HepG2 (cell line): ENCODE measurements around the gene TPGS1. TPM values are rescaled to one million over a fixed set of nuclear protein-coding genes. Genes with fewer than 3 reads are reported as not detected.

Experiments used
- ATAC-seq: fragments of 200-7000 bp; cut with Tn5 transposase; 3 replicates; pipeline ENCODE4 v1.9.1; 2020; ENCODE audit warnings: mild to moderate bottlenecking, moderate library complexity
- BruUV-seq: library from RNA; stranded (reverse); fragments of 400-500 nt; replicated peaks from 2 replicates; lab custom pipeline; 2021; lab: Mats Ljungman, UMichigan
- CTCF ChIA-PET: fragments of 300-600 bp; formaldehyde crosslinking; extraction: SDS; loops from one replicate; lab custom pipeline; 2021; ENCODE audit warnings: low total read pairs, inconsistent platforms, low intra/inter-chr PET ratio; lab: Yijun Ruan, JAX
- POLR2A ChIA-PET: fragments of 350-600 bp; sonication (Branson Sonifier 250); formaldehyde crosslinking; loops from one replicate; lab custom pipeline; 2020; ENCODE audit warnings: antibody characterized with exemption, inconsistent platforms; lab: Yijun Ruan, JAX
- DNase-seq: peaks from one replicate; pipeline ENCODE4 v3.0.0-alpha.2; 2015; ENCODE audit warnings: low spot score
- FAIRE-seq: peaks from 3 replicates; lab custom pipeline; 2011; peaks lifted over from hg19 to GRCh38; lab: Jason Lieb, UNC
- H2AFZ ChIP-seq: one replicate; pipeline ENCODE4 v1.6.1; 2011; ENCODE audit warnings: low read length, inconsistent platforms
- H3K27ac ChIP-seq: fragments of 300-600 bp; 3 replicates; pipeline ENCODE4 v1.8.0; 2011; ENCODE audit warnings: mixed run types, mild to moderate bottlenecking, mixed read lengths, low read length, inconsistent platforms; ENCODE audit not compliant: insufficient read depth; ENCODE audit errors: extremely low read length
- H3K27me3 ChIP-seq, 2 experiments: fragments of 200-600 bp in 1 of 2; 2 replicates in 1 of 2; 3 replicates in 1 of 2; pipeline versions ENCODE4 v1.6.0 to v1.8.0; 2011; ENCODE audit warnings: low read length in 2 of 2, mild to moderate bottlenecking in 2 of 2, moderate library complexity in 2 of 2, inconsistent platforms in 1 of 2; ENCODE audit not compliant: insufficient read depth in 2 of 2, control insufficient read depth in 1 of 2
- H3K36me3 ChIP-seq, 2 experiments: fragments of 200-600 bp in 1 of 2; replicated peaks in 1 of 2; 2 replicates in 1 of 2; 3 replicates in 1 of 2; pipeline versions ENCODE4 v1.5.1 to v1.8.0; 2011; ENCODE audit warnings: low read length in 2 of 2, inconsistent platforms in 1 of 2; ENCODE audit not compliant: insufficient read depth in 2 of 2, control insufficient read depth in 1 of 2
- H3K4me1 ChIP-seq: 2 replicates; pipeline ENCODE4 v1.5.1; 2012; ENCODE audit warnings: low read length, inconsistent platforms; ENCODE audit not compliant: insufficient read depth
- H3K4me2 ChIP-seq: 2 replicates; pipeline ENCODE4 v1.6.0; 2011; ENCODE audit warnings: low read depth, low read length, inconsistent platforms
- H3K4me3 ChIP-seq, 3 experiments: fragments of 200-600 bp in 1 of 3; sonication (generic), shearing (Covaris generic) in 1 of 3; replicated peaks in 1 of 3; 2 replicates each; pipeline ENCODE4 v1.5.1; 2011 to 2016; ENCODE audit warnings: low read length in 3 of 3, inconsistent platforms in 2 of 3, low read depth in 2 of 3, mild to moderate bottlenecking in 2 of 3, control low read depth in 1 of 3, mixed read lengths in 1 of 3; ENCODE audit not compliant: insufficient read depth in 1 of 3
- H3K79me2 ChIP-seq: one replicate; pipeline ENCODE4 v1.6.1; 2011; ENCODE audit warnings: low read length, inconsistent platforms; ENCODE audit not compliant: insufficient read depth
- H3K9ac ChIP-seq: 2 replicates; pipeline ENCODE4 v1.6.0; 2011; ENCODE audit warnings: mild to moderate bottlenecking, low read depth, low read length, inconsistent platforms; ENCODE audit not compliant: insufficient read depth
- H3K9me3 ChIP-seq: 2 replicates; pipeline ENCODE4 v1.5.1; 2012; ENCODE audit warnings: mild to moderate bottlenecking, low read length
- H4K20me1 ChIP-seq: 2 replicates; pipeline ENCODE4 v1.6.0; 2011; ENCODE audit warnings: inconsistent platforms, mild to moderate bottlenecking, low read length, moderate library complexity; ENCODE audit not compliant: insufficient read depth
- ATAD3A ChIP-seq: sonication (generic); formaldehyde crosslinking; IDR thresholded peaks from 2 replicates; pipeline ENCODE4 v1.4.0; 2020; ENCODE audit warnings: missing genetic modification reagents
- CEBPG ChIP-seq: IDR thresholded peaks from 2 replicates; pipeline ENCODE4 v1.6.1; 2016
- KIAA2018 ChIP-seq: sonication (generic); formaldehyde crosslinking; IDR thresholded peaks from 2 replicates; pipeline ENCODE4 v1.5.0; 2020; ENCODE audit warnings: mild to moderate bottlenecking, missing genetic modification reagents, borderline replicate concordance
- PAX8 ChIP-seq: sonication (generic); formaldehyde crosslinking; IDR thresholded peaks from 2 replicates; pipeline ENCODE4 v1.8.0; 2022; ENCODE audit warnings: mild to moderate bottlenecking, missing genetic modification reagents, borderline replicate concordance
- SMARCE1 ChIP-seq: fragments of 450-650 bp; IDR thresholded peaks from 2 replicates; pipeline ENCODE4 v1.6.1; 2017; ENCODE audit warnings: borderline replicate concordance
- TAF1 ChIP-seq: sonication (generic); formaldehyde crosslinking; IDR thresholded peaks from 2 replicates; pipeline ENCODE4 v1.4.0; 2020; ENCODE audit warnings: missing genetic modification reagents
- TCF7 ChIP-seq: sonication (generic); IDR thresholded peaks from 2 replicates; pipeline ENCODE4 v1.6.1; 2016; ENCODE audit warnings: antibody characterized with exemption, low read depth
- TFE3 ChIP-seq: IDR thresholded peaks from 2 replicates; pipeline ENCODE4 v1.6.1; 2016
- ZEB1 ChIP-seq: IDR thresholded peaks from 2 replicates; pipeline ENCODE4 v1.6.1; 2012; ENCODE audit warnings: mild to moderate bottlenecking, low read depth, inconsistent platforms; ENCODE audit not compliant: insufficient replicate concordance
- ZNF503 ChIP-seq: sonication (generic); formaldehyde crosslinking; IDR thresholded peaks from 2 replicates; pipeline ENCODE4 v1.4.0; 2020; ENCODE audit warnings: missing genetic modification reagents
- ZNF792 ChIP-seq: IDR thresholded peaks from 2 replicates; pipeline ENCODE4 v1.6.1; 2016
- ZSCAN12 ChIP-seq: sonication (generic); formaldehyde crosslinking; IDR thresholded peaks from 2 replicates; pipeline ENCODE4 v1.9.0; 2021; ENCODE audit warnings: mild to moderate bottlenecking, missing genetic modification reagents
- WGBS: methylation state at CpG from one replicate; pipeline ENCODE4 v1.1.6; 2017; ENCODE audit warnings: low lambda C conversion rate; 5-methylcytosine and 5-hydroxymethylcytosine counted together
- in situ Hi-C: cut with HindIII; loops from 2 replicates; pipeline ENCODE4 v1.10.0; 2017; ENCODE audit warnings: low pct_unique_long_range_greater_than_20kb; ENCODE audit not compliant: extremely low pct_ligation_motif_present
- intact Hi-C: fragments of 100-400 bp; cut with micrococcal nuclease; formaldehyde crosslinking; loops from one replicate; pipeline ENCODE4 v1.10.0; 2022; ENCODE audit not compliant: unreplicated experiment
- polyA plus RNA-seq, 8 experiments: library from polyadenylated mRNA; depleted of rRNA in 3 of 8; stranded (reverse) in 7 of 8; unstranded in 1 of 8; fragments of >200 nt; fragmentation: Illumina TruSeq in 4 of 8; extraction: Trizol in 4 of 8; gene quantifications; 2 replicates each; pipeline versions ENCODE4 v1.2.1 to v1.2.3, GENCODE V29; 2011 to 2016; ENCODE audit warnings: low read depth in 4 of 8, missing spikeins in 1 of 8, mixed read lengths in 1 of 8; ENCODE audit not compliant: insufficient read depth in 1 of 8
- total RNA-seq, 5 experiments: library from RNA; depleted of rRNA; stranded (reverse); fragments of >200 nt; fragmentation: Illumina TruSeq; extraction: Trizol; gene quantifications; 2 replicates each; pipeline ENCODE4 v1.2.3, GENCODE V29; 2016; ENCODE audit warnings: low read depth in 1 of 5

The TPGS1 gene
- total and polyA plus RNA-seq, 2 of the 13 experiments (the other 11 are each of a cell fraction or from before 2014, with no cell fraction given): 1.1 to 6.2 TPM

- 1% methylated on average over 12 of the region's 84 CpGs for WGBS
- peak within 1 kb of the TSS; percentile 97 to 98 (median 97) for H3K4me3 ChIP-seq
- peaks cover 23% of the 10 kb centered on the region; the same call in 1 of the 2 replicates for H4K20me1 ChIP-seq
- H3K36me3 ChIP-seq: peaks cover 10 to 20% of the 10 kb centered on the region in 2 experiments; a peak in 4 of 5 replicates
- no peak within 1 kb of the TSS for H2AFZ ChIP-seq
- peaks cover 37% of the 10 kb centered on the region for H3K79me2 ChIP-seq
- no TSS peak for BruUV-seq
- CTCF ChIA-PET: interaction anchor here (1.3 to 2.1 kb wide), 2 partner anchors 21 to 25 kb away, joined by 6 to 16 read pairs; partner anchors contain the start of gene TPGS1
- H3K4me2 ChIP-seq: peak within 1 kb of the TSS; percentile 96
- H3K9ac ChIP-seq: peak within 1 kb of the TSS; percentile 96
- no peak for DNase-seq
- POLR2A ChIA-PET: interaction anchor here (1.2 to 3.7 kb wide), 14 partner anchors 8 to 221 kb away, joined by 3 to 33 read pairs (median 8); partner anchors contain the start of genes BSG and TPGS1
- intact Hi-C loops: no loop called here
- no peaks in the 10 kb centered on the region for H3K9me3 ChIP-seq
- ATAC-seq: no peak
- H3K27me3 ChIP-seq: no peaks in the 10 kb centered on the region
- peaks cover 53% of the 10 kb centered on the region for H3K4me1 ChIP-seq
- peak within 1 kb of the TSS; percentile 94 for H3K27ac ChIP-seq
- in situ Hi-C loops: no loop called here
- FAIRE-seq: no peak
- TF ChIP-seq ATAD3A (CRISPR knock-in tag) (no peak), ZNF792 (CRISPR knock-in tag) (no peak), ZSCAN12 (CRISPR knock-in tag) (no peak), TFE3 (CRISPR knock-in tag) (no peak), KIAA2018 (CRISPR knock-in tag) (no peak), TAF1 (peak; percentile 8; the same call in 1 of the 2 replicates), ZNF503 (CRISPR knock-in tag) (no peak), PAX8 (CRISPR knock-in tag) (peak; percentile 72; the same call in 1 of the 2 replicates), CEBPG (no peak), SMARCE1 (no peak), TCF7 (no peak), ZEB1 (no peak)
Observed at GRCh38 chr19:531753-532560, 24.7 kb downstream of the TPGS1 start, which contains the start of gene CDC34. Gene CDC34 (plus strand): TSS chr19:531760. CDS start chr19:531932, 172 bp downstream.
